K562 (cell line): ENCODE measurements around the gene TTLL11. TPM values are rescaled to one million over a fixed set of nuclear protein-coding genes. Genes with fewer than 3 reads are reported as not detected.

Experiments
- CREBBP ChIP-seq: IDR thresholded peaks from one replicate; pipeline ENCODE4 v1.6.1; 2012; ENCODE audit warnings: low read depth, mild to moderate bottlenecking, control low read depth, inconsistent platforms, low read length
- FOXJ3 ChIP-seq: sonication (generic); formaldehyde crosslinking; IDR thresholded peaks from 2 replicates; pipeline ENCODE4 v1.4.0; 2020; ENCODE audit warnings: mild to moderate bottlenecking, missing genetic modification reagents
- GTF3C2 ChIP-seq: IDR thresholded peaks from 3 replicates; pipeline ENCODE4 v1.6.1; 2011; ENCODE audit warnings: borderline replicate concordance, mild to moderate bottlenecking, moderate library complexity; ENCODE audit not compliant: insufficient read length; ENCODE audit errors: extremely low read depth
- HDAC3 ChIP-seq: fragments of 450-650 bp; IDR thresholded peaks from 2 replicates; pipeline ENCODE4 v1.6.1; 2018; ENCODE audit warnings: borderline replicate concordance, mild to moderate bottlenecking, moderate library complexity; ENCODE audit not compliant: partially characterized antibody
- HEY1 ChIP-seq: fragments of 250-450 bp; sonication (Bioruptor Pico); IDR thresholded peaks from 2 replicates; pipeline ENCODE4 v1.5.0; 2020; ENCODE audit warnings: mild to moderate bottlenecking, moderate library complexity, borderline replicate concordance
- IRF2 ChIP-seq: sonication (generic); formaldehyde crosslinking; IDR thresholded peaks from 2 replicates; pipeline ENCODE4 v1.8.1; 2022; ENCODE audit warnings: mild to moderate bottlenecking, missing genetic modification reagents
- KHSRP ChIP-seq: fragments of 450-650 bp; IDR thresholded peaks from 2 replicates; pipeline ENCODE4 v1.6.1; 2017
- MEIS2 ChIP-seq: fragments of 450-650 bp; IDR thresholded peaks from 2 replicates; pipeline ENCODE4 v1.6.1; 2014; ENCODE audit warnings: mild to moderate bottlenecking; ENCODE audit not compliant: partially characterized antibody
- PHF8 ChIP-seq: fragments of 200-600 bp; sonication (generic); IDR thresholded peaks from 2 replicates; pipeline ENCODE4 v1.6.1; 2012; ENCODE audit warnings: mixed run types, mild to moderate bottlenecking, inconsistent platforms, low read length, moderate library complexity, borderline replicate concordance
- POLR2B ChIP-seq: fragments of 450-650 bp; IDR thresholded peaks from 2 replicates; pipeline ENCODE4 v1.6.1; 2018; ENCODE audit warnings: low read depth; ENCODE audit not compliant: partially characterized antibody
- SIX5 ChIP-seq, 2 experiments: IDR thresholded peaks; 2 replicates each; pipeline ENCODE4 v1.6.1; 2011; ENCODE audit warnings: low read length in 2 of 2, borderline replicate concordance in 1 of 2, low read depth in 1 of 2, mild to moderate bottlenecking in 1 of 2, moderate library complexity in 1 of 2; ENCODE audit not compliant: insufficient read depth in 1 of 2
- STAT5A ChIP-seq: IDR thresholded peaks from 2 replicates; pipeline ENCODE4 v1.6.1; 2012; ENCODE audit warnings: low read length, inconsistent platforms, borderline replicate concordance
- TAL1 ChIP-seq: fragments of 450-650 bp; IDR thresholded peaks from 2 replicates; pipeline ENCODE4 v1.6.1; 2016; ENCODE audit warnings: mild to moderate bottlenecking
- ZNF584 ChIP-seq: fragments of 200-800 bp; sonication (Bioruptor generic); IDR thresholded peaks from 2 replicates; pipeline ENCODE4 v1.6.1; 2016; ENCODE audit warnings: low read depth, mild to moderate bottlenecking, missing genetic modification characterization, missing compliant biosample characterization
- ZNF79 ChIP-seq: fragments of 250-450 bp; sonication (Bioruptor Pico); IDR thresholded peaks from 2 replicates; pipeline ENCODE4 v1.4.0; 2020; ENCODE audit warnings: low read depth, mild to moderate bottlenecking, moderate library complexity
- polyA plus RNA-seq, 8 experiments: library from polyadenylated mRNA; depleted of rRNA in 4 of 8; stranded (reverse) in 5 of 8; unstranded in 3 of 8; fragments of >200 nt; fragmentation: Nextera tagmentation in 2 of 8; fragmentation: Illumina TruSeq in 1 of 8; extraction: Ambion mirVana in 2 of 8; extraction: Trizol in 1 of 8; gene quantifications; 2 replicates each; pipeline versions ENCODE4 v1.2.1 to v1.2.3, GENCODE V29; 2011 to 2014; ENCODE audit warnings: inconsistent platforms in 1 of 8, missing spikeins in 1 of 8
- total RNA-seq, 7 experiments: library from RNA; depleted of rRNA in 6 of 7; stranded (reverse); fragments of >200 nt in 6 of 7; fragmentation: Illumina TruSeq in 2 of 7; extraction: Trizol in 2 of 7; gene quantifications; 2 replicates each; pipeline versions ENCODE4 v1.2.1 to v1.2.3, GENCODE V29; 2011 to 2021; ENCODE audit warnings: low replicate concordance in 1 of 7

Gene TTLL11
- total and polyA plus RNA-seq, 9 of the 15 experiments (the other 6 are each of a cell fraction or from before 2014, with no cell fraction given): 0.83 to 4.4 (median 2.7) TPM

DNA sequence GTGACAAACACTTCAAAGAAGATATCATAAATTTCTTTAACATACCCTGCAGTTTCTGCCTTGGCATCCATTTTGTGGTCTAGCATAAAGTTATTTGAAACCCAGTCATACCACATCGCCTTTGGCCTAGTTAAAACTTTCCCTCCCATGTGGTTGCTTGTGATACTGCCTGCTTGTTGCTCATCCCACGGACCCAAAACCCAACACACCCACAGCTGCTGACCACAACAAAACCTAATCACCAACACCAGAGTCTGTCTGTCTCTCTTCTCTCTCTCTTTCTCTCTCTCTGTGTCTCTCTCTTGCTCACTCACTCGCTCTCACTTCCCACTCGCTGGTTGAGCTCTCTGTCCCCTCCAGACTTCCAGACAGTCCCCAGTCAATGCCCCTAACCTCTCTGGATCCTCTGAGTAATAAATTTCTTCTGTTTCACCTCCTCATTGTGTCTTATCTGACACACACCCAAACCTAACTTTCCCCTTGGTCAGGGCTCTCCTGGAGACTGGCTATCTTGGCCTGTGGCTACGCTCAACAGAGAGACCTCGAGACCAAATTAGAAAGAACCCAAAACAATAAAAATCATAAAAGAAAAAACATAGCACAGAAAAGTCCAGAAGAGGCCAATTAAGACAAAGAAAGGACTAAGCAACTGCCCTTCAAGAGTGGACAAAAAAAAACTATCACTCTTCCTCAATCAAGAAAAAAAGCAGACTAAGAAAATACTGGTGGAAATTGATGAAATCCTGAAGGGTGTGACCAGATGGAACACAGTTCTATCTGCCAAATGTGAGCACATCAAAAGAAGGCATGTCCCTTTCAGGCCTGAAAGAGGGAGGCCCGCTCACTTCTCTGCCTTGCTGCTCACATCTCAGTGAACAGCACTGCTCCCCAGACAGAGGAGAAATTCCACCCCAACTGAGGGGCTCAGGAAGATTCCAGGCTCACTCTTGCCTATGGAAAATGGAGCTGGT, 41.5 kb downstream of the TTLL11 start (continued):
- TF ChIP-seq GTF3C2 (no peak), CREBBP (no peak), TAL1 (peak; percentile 89), MEIS2 (peak; percentile 13), HDAC3 (peak; percentile 85), SIX5 (IDR thresholded peaks at IDR 0.05; ENCODE audit: borderline replicate concordance in 1 of 2, insufficient read depth in 1 of 2, low read depth in 1 of 2, low read length in 2 of 2) (no peak), STAT5A (peak; percentile 74), PHF8 (no peak), ZNF584 (no peak), IRF2 (CRISPR knock-in tag) (no peak), POLR2B (no peak), KHSRP (no peak), HEY1 (CRISPR knock-in tag) (no peak), ZNF79 (CRISPR knock-in tag) (no peak), FOXJ3 (CRISPR knock-in tag) (no peak)
